GM12865 (cell line): ENCODE results near the gene ANGEL1.

ENCODE experiments used
- DNase-seq: peaks from one replicate; pipeline ENCODE4 v3.0.0; 2010; ENCODE audit warnings: low read depth
- H3K4me3 ChIP-seq: 2 replicates; pipeline ENCODE4 v1.5.1; 2011; ENCODE audit warnings: mild to moderate bottlenecking, low read depth, low read length, control low read depth
- TF ChIP-seq, protein P1 (sequence below): IDR thresholded peaks from 2 replicates; pipeline ENCODE4 v1.5.1; 2011; ENCODE audit warnings: low read length, control low read depth, low read depth, inconsistent platforms; ENCODE audit not compliant: insufficient read depth; ENCODE audit errors: missing control alignments

The ANGEL1 gene

DNA sequence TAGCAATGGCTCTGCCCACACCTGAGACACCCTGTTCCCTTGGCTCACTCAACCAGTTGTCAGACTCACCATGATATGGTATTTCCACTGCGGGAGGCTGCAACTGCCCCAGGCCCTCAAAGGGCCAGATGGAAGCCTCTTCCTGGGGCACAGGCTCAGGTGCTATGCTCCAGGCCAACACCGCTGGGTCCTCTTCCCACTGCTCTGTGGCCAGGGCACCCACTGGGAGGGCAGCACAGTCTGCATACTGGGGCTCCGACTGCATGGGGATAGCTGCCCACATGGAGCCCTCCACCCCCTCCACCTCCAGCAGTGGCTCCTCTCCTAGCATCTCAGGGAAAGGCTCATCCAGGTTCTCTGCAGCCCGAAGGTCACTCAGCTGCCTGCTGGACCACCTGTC lies 3.7 kb downstream of the ANGEL1 start:
- DNase-seq = no peak
- H3K4me3 ChIP-seq = no peak overlapping the region
- TF ChIP-seq, protein P1, sequence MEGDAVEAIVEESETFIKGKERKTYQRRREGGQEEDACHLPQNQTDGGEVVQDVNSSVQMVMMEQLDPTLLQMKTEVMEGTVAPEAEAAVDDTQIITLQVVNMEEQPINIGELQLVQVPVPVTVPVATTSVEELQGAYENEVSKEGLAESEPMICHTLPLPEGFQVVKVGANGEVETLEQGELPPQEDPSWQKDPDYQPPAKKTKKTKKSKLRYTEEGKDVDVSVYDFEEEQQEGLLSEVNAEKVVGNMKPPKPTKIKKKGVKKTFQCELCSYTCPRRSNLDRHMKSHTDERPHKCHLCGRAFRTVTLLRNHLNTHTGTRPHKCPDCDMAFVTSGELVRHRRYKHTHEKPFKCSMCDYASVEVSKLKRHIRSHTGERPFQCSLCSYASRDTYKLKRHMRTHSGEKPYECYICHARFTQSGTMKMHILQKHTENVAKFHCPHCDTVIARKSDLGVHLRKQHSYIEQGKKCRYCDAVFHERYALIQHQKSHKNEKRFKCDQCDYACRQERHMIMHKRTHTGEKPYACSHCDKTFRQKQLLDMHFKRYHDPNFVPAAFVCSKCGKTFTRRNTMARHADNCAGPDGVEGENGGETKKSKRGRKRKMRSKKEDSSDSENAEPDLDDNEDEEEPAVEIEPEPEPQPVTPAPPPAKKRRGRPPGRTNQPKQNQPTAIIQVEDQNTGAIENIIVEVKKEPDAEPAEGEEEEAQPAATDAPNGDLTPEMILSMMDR = no peak

DNA sequence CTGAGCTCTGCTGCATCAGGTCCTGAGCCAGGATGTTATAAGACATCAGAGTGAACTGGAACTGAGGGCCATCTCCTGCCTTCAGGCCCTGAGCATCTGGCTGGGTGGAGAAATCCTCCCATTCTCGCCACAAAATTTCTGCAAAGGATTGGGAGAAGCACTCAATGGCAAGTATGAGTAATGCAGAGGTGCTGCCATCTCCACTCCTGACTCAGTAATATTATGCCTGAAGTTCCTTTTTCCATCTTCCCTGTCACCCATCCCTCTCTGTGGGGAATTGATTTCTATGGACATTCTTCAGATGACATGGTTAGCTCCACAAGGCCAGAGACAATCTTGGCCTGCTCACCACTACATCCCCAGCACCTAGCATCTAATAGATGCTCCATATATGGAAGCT lies 4.7 kb downstream of the ANGEL1 start:
- TF ChIP-seq, protein P1 = no peak
- DNase-seq = no peak
- H3K4me3 ChIP-seq = no peak overlapping the region

DNA sequence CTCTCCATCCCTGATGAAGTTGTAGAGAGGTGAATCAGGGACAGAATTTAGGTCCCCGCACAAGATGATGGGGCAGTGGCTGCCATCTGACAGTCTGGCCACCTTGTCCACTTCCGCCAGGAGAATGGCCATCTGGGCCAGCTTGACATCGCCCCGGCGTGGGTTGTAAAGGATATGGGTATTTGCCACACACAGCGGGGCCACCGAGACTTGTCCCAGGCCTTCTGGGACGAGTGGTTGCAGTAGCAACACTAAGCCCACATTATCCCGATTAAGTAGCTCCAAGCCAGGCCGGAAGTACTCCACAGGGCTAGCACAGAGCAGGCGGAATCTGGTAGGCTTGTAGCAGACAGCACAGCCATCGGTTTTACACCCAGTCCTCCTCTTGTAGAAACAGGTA lies 6.2 kb downstream of the ANGEL1 start:
- no peak for DNase-seq
- TF ChIP-seq, protein P1 = no peak
- no peak overlapping the region for H3K4me3 ChIP-seq

DNA sequence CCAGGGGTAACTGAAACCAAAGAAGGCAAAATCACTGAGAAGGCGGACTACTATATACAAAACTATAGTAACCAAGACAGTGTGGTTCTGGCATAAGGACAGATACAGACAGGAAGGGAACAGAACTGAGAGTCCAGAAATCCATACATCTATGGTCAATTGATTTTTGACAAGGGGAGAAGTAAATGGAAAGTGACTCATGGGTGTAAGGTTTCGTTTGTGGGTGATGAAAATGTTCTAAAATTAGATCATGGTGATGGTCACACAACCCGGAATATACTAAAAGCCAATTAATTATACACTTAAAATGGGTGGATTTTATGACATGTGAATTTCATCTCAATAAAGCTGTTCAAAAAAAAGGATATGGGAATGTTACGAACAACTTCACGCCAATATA lies 18.7 kb downstream of the ANGEL1 start:
- TF ChIP-seq, protein P1 = no peak
- no peak overlapping the region for H3K4me3 ChIP-seq
- DNase-seq = no peak

DNA sequence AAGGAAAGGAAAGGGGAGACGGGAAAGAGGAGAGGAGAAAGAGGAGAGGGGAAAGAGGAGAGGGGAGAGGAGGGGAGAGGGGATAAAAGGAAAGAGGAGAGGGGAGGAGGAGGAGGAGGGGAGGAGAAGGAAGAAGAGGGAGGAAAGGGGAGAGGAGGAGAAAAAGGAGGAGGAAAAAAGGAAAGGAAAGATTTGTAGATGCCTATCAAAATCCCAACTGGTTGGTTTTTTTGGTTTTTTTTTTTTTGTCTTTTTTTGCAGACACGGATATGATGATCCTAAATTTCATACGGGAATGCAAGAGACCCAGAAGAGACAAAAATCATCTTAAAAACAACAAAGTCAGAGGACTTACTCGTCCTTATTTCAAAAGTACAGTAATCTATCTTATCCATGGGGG lies 19.4 kb downstream of the ANGEL1 start:
- H3K4me3 ChIP-seq = no peak overlapping the region
- TF ChIP-seq, protein P1 = no peak
- no peak for DNase-seq

DNA sequence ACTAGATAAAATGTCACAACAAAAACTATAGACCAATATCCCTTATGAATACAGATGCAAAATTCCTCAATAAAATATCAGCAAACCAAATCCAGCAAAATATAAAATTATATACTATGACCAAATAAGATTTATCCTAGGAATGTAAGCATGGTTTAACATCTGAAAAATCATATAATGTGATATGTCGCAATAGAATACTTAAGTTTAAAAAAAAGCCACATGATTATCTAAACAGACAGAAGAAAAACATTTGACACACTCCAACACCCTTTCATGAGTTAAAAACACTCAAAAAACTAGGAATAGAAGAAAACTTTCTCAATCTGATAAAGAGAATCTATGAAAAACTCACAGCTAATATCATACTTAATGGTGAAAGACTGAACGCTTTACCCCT lies 20.3 kb downstream of the ANGEL1 start:
- no peak for DNase-seq
- no peak overlapping the region for H3K4me3 ChIP-seq
- TF ChIP-seq, protein P1 = no peak

DNA sequence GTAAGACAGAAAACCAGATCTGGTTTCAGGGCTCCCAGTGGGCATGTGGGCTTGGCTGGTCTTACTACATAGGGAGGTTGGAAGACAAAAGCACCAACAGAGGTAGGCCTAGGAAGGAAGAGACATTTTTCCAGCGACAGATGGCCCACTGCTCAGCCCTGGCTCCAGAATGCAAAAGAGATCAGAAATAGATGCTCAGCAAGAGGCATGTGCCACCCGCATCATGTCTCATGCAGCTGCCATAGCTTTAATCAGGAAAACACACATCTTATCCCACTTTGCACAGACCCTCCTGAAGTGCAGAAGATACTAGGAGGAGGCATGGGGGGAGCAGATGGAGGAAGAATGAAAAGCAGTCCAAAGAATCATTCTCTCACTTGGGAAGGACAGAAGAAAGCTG lies 26.1 kb downstream of the ANGEL1 start:
- no peak overlapping the region for H3K4me3 ChIP-seq
- TF ChIP-seq, protein P1 = no peak
- no peak for DNase-seq
